ENCODE data around the gene HYCC1.

Gene HYCC1

DNA sequence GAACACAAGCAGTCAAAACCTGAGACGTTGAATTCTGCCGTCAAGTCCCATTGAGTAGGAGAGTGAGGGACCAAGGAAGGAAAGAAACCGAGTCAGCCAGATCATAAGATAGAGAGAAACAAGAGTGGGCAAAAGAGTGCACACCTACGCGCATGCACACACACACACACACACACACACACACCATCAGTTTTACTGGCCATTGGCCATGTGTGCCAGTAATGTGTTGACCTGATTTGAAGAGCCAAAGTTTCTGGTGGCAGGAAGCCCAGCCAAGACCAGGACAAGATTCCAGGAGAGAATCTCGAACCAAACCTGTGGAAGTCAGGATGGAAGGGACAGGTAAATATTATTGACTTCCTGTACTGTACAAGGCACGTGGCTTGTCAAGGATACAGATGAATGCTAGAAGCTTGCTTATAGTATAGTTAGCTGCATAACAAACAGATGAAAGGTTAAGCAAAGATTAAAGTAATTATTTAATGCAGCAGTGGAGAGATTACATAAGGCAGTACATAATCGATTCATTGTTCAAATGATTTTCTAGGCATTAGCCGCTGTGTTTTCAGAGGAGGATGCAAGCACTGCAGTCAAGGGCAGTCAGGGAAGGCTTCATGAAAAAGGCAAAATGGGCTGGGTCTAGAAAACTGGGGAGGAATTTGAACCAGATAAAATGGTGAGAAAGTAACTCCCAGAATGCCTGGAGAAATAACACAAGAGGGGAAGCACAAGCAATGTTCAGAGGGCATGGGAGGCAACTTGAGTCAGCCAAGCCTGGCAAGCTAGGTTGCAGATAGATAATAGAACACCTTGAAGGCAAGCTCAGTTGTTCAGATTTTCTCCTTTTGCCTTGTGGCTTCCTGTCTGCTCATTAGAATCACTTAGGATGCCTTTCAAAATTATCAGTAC is 2.7 kb upstream of the HYCC1 start:
- no peak for DNase-seq

DNA sequence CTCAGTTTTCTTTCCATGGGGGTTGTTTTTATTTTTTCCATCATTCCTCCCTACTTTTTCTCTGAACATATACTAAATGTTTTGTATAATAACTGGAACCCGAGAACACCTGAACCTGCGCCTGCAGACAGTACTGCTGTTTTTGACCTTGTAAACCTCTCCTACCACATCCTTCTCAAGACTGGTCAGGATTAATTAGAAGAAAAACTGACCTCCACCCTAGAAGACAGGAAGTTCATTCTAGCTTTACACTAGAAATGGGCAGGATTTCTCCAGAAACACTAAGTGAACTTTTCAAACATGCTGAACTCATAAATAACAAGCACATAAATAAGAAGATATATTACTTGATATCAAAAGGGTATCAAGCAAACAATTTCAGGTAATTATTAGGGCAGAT is 751 bp upstream of the HYCC1 start:
- no peak for DNase-seq

DNA sequence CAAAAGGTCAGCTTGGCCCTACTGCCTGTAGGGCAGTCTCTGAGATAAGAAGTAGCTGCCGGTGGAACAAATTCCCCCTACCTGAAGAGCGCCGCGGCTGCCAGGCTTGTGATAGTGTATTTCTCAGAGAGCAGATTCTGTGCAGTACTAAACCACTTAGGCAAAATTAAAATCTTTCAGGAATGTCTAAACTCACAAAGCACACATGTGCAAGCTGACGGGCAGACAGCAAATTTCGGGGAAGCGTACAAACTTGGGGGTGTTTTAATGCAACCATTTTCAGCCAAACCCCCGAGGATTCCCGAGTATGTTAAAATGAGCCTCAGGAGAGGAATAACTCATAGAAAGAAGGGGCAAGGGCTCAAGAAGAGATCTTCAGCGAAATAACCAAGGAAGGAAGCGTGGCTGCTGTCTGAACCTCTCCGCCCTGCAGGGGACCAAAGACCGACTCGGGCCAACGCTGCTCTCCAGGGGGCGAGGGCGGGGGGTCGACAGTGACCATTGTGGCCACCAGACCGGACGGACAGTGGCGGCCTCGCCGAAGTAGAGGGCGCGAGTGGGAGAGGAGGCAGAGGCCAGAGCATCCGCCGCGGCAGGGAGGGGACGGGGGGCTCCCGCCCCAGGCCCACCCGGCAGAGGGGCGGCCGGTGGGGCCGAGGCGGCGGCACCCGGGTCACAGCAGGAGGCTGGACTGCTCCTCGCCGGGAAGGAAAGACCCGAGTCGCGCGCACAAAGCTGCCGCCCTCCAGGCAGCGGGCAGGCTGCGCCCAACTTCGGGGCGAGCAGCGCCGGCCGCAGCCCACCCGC is 819 bp downstream of the HYCC1 start:
- no peak for DNase-seq

DNA sequence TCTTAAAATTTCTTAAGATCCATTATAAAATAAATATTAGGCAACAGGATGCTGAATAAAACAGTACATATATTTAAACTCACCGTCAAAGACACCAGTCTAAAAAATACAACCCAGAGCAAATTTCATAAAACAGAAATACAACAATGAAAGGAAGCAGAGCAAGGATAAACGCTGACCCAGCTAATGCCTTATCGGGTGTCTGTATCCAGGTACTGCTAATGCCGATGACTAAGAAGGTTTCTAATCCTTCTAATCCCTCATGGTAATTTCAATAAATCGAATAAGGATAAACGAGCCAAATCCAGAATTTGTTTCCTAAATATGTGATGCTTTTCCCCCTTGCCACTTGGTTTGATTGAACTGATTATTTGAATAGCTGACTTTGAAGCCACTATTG is 1.7 kb downstream of the HYCC1 start:
- no peak for DNase-seq

DNA sequence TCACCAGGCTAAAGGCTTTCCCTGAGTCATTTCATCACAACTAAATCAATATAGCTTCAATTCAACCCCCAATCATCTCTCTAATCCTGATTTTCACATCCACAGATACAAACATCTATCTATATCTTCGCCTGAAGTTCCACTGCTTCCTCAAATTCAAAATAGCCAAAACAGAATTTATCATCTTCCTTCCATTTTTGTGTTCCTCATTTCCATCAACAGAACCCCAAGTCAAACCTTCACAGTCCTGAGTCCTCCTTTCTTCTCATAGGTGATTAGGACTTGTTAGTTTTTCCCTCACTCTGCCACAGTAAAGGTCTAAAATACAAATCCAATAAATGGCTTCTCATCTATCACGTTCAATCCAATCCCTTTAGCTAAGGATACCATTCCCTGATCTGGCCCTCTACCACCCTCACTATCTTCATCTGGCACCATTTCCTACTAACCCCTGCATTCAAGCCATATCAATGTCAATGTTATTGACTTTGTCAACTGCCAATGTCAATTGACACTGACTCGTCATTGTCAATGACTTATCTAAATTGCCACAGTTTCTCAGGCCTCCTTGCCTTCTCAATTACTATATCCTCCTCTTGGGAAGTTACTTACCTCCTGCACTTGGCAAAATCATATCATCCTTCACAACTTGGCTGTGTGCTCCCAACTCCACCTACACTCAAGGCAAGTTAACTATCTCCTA is 2.6 kb downstream of the HYCC1 start:
- no peak for DNase-seq

- DNase-seq: no peak
These were observed 4.6 kb downstream of the HYCC1 start for GRCh38 chr7:23009303-23009702.

DNA sequence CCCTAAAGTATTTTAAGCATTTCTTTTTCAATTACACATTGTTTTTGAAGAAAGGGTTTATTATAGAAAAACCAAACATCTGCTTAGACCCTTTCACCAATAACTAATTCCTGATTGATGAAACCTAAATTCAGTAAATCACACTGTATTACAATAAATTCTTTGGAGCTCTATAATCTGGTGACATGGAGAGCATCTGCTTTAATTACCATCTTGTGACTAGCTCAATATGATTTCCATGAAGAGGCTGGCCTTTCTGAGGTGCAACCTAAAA is 9.7 kb downstream of the HYCC1 start:
- DNase-seq: no peak

DNA sequence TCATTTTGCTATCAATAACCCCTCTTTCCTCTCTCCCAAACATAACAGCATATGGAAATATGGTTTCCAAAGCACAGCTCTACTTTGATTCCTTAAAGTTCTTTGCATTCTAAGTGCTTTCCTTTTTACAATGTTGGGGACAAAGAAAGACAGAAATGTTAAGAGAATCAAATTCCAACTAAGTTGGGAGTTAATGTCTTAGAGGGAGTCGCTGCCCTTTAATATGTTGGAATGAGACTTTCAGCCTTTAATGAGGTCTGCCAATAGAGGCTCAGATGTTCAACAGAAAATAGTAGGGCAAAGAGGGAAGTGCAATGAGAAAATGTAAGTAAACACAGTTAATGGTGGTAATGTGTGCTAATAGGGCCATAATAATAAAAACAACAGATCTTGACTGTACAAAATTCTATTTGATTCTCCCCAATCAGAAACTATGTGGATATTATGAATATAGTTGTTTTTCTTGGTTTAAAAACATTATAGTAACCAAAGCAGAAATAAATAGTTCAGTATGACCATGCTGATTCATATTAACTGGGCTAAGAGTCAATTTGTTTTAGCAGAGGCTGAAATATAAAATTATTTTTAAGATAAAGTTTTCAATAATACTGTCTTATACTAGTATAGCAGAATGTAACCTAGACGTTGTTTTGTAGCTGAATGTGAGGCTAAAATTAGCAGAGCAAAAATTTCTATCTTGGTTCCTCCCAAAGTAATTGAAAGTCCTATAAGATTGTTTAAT is 10.3 kb downstream of the HYCC1 start:
- DNase-seq: no peak

DNA sequence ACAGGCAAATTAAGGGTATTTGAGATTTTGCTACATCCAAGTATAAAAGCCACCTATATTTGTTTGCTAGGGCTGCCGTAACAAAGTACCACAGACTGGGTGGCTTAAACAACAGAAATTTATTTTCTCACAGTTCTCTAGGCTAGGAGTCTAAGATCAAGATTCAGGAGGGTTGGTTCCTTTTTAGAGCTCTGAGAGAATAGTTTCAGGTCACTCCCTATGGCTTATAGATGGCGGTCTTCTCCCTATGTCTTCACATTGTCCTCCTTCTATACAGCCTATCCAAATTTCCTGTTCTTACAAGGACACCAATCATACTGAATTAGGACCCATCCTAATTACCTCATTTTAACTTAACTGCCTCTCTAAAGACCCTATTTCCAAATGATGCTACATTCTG is 11.2 kb downstream of the HYCC1 start:
- DNase-seq: no peak

- DNase-seq: no peak
These were observed 12.3 kb downstream of the HYCC1 start for GRCh38 chr7:23001610-23002009.

- no peak for DNase-seq
These were observed 13.2 kb downstream of the HYCC1 start for GRCh38 chr7:23000597-23001360.

DNA sequence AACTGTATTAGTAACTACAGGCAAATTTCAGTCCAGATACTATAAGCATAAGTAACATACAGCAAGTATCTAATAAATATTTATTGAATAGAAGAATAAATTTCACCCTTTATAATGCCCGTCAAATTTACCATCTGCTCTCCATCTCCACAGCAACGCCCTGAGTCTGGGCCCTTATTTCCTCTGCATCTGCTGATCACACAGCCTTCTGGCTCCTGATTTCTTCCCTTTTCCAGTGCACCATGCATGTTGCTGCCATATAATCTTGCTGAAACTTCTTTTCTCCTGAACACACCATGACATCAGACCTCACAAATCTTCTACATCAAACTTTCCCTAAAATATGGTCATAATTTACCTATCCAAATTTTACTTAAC is 15.4 kb downstream of the HYCC1 start:
- no peak for DNase-seq

DNA sequence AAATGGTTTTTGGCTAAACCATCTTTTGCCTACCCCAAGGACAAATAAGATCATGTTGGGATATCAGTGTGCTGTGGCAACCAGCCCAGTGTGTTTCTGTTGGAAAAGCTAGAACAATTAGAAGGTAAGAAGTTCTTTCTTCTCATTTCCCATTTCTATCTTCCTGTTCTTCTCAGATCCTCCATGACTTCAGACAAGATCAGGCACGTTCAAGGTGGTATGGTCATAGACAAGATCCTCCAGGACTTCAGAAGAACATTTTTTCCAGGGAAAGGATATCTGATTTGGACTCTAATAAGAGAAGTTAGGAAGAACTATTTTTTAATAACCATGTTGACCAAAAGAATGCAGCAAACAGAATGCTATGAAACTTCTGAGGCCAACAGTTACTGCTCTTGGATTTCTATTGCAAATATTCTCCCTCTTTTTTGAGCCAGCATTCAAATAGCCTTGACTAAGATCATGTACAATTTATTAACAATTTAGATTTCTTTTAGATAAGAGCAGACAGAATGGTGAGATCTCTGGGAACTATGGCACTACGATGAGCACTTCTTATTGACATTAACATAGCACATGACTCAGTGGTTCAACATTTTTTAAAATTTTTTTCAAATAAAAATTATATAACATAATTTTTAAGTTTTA is 15.9 kb downstream of the HYCC1 start:
- DNase-seq: no peak

DNA sequence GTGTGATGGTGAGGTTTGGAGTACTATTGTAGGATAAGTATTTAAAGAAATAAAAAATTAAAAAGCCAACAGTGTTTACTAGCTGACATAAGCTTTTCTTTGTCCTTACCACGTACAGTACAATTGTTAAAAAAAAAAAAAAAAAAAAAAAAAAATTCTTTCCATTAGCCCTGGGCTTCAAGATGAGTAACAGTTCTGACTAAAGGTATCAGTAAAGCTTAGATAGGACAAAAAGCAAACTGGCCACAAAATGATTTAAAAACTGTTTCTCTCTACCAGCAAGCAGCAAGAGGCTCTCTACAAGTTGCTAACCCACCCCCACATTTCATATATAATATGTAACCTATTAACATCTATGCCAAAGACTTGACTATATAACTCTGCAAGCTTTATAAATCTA is 17.5 kb downstream of the HYCC1 start:
- no peak for DNase-seq

GRCh38 chr7:22995011-22995410 is 18.9 kb downstream of the HYCC1 start:
- DNase-seq: no peak

DNA sequence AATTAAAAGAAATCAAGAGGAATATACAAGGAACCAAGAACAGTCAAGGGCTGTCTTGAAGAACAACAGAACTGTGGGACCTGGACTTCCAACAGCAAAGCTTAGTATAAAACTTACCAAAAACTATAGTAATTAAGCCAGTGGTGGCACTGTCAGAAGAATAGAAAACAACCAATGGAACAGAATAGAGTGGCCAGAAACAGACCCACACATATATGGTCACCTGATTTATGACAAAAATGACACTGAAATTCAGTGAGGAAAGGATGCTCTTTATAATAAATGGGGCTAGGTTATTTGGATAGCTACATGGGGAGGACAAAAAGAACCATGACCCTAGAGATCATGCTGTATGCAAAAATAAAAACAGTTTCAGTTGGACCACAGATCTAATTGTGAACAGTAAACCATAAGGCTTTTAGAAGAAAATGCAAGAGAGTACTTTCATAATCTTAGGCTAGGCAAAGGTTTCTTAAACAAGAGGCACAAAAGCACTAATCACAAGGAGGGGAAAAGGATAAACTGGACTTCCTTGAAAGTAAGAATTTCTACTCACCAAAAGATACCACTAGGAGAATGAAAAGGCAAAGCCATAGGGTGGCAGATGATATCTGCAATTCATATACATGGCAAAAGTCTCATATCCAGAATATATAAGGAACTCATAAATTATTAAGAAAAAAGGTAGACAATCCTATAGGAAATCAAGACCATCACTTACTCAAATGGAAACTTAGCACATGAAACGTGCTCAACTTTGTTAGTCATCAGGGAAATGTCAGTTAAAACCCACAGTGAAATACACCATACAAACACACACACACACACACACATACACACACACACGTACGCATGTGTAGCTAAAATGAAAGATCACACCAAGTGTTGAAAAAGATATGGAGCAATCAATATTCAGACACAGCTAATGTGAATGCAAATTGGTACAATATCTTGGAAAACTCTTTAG is 20.8 kb downstream of the HYCC1 start:
- no peak for DNase-seq

DNA sequence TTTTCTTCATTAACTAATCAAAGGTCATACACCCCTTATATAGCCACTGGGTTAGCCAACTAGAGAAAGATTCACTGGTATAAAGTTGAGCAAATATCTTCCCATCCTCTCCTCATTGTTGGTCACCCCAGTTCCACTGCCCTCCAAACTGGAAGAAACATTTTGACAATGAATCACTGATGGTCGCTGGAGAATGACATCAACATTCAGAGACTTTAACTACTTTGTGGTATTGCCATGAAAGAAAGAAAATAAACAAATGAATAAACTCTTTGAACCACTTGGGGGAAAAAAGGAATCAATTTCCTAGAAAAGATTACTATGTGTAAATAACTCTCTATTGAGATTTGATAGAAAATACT is 23.4 kb downstream of the HYCC1 start:
- no peak for DNase-seq

DNA sequence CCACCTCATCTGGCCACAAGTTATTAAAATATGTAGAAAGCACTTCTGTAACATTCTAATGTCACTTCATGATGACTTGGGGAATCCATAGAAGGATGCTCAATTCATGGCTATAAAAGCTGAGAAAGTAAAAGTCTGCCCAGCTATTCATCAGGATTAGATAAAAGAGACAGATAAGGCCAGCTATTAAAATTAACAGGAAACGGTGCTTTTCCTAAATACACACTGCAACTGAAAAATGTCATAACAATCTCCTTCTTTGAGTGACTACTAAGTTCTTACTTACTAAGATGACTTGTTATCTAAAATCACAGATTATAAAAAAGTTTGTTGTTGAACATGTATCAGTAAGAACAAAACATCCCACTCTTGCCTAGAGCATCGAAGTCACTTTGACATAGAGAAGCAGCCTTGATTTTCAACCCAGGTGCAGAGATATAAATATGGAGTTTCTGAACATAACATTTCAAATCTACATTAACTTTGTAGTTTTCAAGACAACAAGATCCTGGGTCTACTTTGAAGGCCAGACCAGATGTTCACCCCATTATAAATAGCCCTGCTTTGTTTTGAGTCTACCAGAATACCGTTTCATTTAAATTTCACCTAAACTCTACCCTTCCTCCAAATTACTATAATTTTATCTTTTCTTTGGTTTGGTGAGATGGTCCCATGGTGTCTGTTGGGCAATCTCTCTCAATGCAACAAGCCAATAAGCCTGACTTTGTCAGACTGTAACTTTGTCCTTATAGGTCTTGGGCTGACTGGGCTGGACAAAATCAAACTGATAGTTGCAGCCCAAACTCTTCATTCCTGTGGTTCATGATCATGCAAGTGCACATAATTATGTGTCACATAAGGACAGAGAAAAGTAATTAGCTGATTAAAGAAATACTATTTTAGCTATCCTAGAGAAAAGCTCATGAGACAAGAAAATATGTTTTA is 24.0 kb downstream of the HYCC1 start:
- DNase-seq: no peak

GRCh38 chr7:22985436-22985835 is 28.5 kb downstream of the HYCC1 start:
- no peak for DNase-seq

Measured in stimulated activated CD4-positive, alpha-beta T cell treated with anti-CD3 and anti-CD28 coated beads, Interleukin-12 subunit alpha, Interleukin-12 subunit beta, amount 100 ng/mL, for 4 hours (primary cell).